ENCODE results near the gene CACNA1D.

The CACNA1D gene

GRCh38 chr3:53764026-53764775 lies 269.8 kb downstream of the CACNA1D start:
- no peak for DNase-seq

- no peak for DNase-seq
Observed at GRCh38 chr3:53765753-53766152, 271.3 kb downstream of the CACNA1D start.

GRCh38 chr3:53766706-53767105 lies 272.3 kb downstream of the CACNA1D start:
- DNase-seq = no peak

DNA sequence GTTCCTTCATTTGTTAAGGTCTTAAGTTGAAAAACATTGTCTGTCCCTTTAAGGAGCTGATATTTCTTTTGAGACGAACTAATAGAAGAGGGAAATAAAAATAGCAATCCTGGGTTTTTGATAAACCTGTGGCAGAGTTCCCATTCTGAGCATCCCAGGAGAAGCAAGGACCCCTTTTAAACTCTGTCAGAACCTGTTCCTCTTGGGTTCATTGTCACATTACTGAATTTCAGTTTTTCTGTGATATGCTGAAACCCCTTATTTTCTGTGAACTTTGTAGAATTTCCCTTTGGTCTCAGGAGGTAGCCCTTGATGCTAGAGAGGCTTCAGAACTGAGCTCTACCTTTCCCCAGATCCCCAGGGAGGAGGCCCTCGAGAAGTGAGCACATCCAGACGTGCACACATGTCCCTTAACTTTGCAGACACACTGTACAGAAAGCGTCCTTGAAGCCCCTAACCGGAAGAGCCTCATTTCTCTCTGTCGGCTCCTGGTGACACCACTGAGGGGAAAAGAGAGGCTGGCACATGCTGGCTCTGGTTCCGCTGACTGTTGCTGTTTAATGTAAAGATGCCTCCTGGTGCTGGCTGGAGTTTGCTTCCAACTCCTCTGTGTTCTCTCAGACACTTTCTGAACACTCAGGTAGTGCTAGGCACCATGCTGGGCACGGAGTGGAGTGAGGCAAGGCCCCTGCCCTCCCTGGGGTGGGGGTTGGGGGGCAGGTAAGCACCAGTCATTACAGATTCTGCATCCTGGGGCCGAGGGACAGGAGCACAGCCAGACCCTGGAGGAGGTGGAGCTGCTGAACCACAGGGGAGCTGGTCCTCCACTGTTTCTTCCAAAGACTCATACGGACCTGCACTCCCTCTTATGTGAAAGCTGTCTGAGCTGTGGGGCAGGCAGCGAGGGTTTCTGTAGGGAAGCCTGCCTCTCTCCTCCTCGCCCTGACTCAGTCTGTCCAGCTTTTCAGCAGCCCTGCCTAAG lies 274.4 kb downstream of the CACNA1D start:
- DNase-seq = no peak

GRCh38 chr3:53772562-53772961 lies 278.2 kb downstream of the CACNA1D start:
- DNase-seq = no peak

DNA sequence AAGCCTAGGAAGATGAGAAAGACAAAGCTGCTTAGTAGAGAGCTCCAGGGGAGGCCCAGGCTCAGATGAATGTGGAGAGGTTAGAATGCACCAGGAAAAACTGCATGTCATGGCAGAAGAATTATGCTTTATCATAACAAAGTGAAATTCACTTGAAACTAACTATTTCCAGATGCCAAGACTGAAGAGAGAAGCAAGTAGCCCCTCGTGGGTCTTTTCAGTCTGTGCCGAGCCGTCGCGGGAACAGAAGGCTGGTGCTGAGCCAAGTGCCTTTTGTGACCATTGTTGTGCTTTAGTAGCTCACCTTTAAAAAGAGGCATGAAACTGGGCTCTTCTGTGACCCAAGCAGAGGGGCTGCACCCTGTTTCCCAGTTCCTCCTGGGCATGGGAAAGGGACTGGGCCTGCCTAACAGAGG lies 278.6 kb downstream of the CACNA1D start:
- DNase-seq = no peak

DNA sequence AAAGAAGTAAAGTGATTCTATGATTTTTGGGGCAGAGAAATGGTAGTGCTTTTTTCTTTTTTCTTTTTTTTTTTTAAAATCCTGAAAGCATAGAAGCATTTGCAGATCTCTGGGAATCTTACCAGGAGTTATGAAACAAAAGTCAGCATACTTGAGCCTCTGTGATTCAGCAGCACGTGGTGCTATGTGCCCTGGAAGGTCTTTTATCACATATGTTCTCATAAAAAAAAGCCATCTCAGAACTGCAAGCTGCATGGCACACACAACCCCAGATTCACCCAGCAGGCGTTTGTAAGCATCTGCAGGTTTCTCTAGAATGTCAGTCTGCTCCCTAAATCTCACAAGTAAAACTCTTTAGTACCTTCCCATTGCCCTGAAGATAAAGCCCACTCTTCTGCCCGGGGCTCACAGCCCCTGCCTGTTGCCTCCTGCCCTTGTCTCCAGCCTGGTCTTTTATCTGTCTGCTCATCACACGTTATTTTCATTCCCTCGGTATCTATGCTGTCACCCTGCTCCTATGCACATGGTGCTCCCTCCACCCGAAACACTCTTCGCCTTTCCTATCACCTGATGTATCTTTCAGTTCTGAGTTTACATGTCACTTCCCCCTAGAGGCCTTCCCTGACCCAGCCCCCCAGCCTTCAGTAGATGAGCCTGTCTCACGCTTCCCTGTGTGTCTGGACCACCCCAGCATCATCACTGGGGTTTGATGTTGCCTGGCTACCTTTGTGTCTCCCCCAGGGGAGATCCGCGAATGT lies 279.4 kb downstream of the CACNA1D start:
- DNase-seq = no peak

GRCh38 chr3:53774414-53774813 lies 280.0 kb downstream of the CACNA1D start:
- no peak for DNase-seq

DNA sequence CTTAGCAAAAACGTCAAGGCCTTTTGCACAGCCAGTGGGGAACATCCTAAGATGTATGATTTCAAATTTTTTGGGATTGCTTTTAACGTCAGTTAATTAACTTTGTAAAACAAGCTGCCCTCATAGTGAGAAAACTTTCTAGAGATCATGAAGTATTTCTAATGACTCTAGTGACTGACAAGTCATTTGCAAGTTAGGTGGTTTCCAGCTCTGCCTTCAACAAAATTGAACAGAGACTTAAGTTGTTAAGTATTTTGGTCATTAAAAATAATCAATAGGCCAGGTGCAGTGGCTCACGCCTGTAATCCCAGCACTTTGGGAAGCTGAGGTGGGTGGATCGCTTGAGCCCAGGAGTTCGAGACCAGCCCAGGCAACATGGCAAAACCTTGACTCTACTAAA lies 280.6 kb downstream of the CACNA1D start:
- no peak for DNase-seq

- no peak for DNase-seq
Observed at GRCh38 chr3:53775834-53776251, 281.4 kb downstream of the CACNA1D start.

DNA sequence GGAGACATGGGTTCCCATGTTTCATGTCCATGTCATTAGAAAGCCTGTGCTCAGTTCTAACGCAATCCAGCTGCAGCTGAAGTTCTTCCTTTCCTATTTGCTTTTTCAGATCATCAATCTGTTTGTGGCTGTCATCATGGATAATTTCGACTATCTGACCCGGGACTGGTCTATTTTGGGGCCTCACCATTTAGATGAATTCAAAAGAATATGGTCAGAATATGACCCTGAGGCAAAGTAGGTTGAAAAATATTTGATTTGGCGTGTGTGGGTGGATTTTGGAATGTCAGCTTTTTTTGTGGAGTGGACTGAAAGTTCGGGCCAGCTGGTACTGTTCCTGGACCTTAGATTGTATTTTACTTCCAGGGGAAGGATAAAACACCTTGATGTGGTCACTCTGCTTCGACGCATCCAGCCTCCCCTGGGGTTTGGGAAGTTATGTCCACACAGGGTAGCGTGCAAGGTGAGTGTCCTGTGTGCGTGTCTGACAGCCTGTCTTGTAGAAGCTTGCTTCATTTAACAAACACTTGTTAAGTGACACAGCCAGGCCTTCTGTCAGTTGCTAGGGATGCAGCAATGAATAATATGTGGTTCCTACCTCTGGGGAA lies 282.2 kb downstream of the CACNA1D start:
- DNase-seq = no peak

DNA sequence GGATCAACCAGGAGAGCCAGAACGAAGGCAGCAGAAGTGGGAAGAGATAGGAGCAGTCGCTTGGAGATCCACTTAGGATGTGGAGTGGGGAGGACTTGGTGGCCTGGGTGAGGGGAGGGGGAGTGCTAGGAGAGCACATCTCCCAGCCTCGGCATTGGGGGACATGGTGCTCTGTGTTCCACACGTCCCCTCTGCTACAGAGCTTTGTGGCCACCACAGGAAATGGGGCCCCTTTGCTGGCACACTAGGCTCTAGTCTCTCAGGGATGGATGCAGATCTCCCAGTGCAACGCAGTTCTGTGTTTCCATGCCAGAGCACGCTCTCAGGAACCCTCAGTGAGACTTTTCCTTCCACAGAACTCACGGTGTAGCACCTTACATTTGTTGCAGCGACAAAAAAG lies 283.1 kb downstream of the CACNA1D start:
- no peak for DNase-seq

GRCh38 chr3:53778153-53778552 lies 283.7 kb downstream of the CACNA1D start:
- no peak for DNase-seq

- DNase-seq = no peak
Observed at GRCh38 chr3:53780171-53780570, 285.8 kb downstream of the CACNA1D start.

GRCh38 chr3:53780806-53781205 lies 286.4 kb downstream of the CACNA1D start:
- DNase-seq = no peak

GRCh38 chr3:53787016-53787415 lies 292.6 kb downstream of the CACNA1D start:
- DNase-seq = no peak

DNA sequence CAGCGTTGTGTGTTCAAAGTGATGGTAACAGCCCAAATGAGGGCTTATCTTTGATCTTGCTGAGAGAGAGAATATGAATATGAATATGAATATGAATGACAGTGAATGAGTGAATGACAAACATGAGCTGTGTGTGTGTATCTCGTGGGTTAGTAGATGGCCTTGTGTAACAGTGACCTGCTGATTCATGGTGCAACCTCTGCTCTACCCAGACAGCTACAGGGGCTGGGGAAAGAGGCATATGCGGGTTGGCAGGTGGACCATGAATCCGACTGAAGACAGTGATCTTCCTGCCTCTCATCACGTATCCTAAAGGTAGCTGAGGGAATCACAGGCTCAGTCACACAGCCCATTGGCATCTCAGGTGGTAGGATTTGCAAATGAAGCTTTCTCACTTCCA lies 293.6 kb downstream of the CACNA1D start:
- DNase-seq = no peak

GRCh38 chr3:53789459-53789858 lies 295.0 kb downstream of the CACNA1D start:
- no peak for DNase-seq

- DNase-seq = no peak
Observed at GRCh38 chr3:53790470-53790869, 296.1 kb downstream of the CACNA1D start.

- no peak for DNase-seq
Observed at GRCh38 chr3:53791317-53791716, 296.9 kb downstream of the CACNA1D start.

DNA sequence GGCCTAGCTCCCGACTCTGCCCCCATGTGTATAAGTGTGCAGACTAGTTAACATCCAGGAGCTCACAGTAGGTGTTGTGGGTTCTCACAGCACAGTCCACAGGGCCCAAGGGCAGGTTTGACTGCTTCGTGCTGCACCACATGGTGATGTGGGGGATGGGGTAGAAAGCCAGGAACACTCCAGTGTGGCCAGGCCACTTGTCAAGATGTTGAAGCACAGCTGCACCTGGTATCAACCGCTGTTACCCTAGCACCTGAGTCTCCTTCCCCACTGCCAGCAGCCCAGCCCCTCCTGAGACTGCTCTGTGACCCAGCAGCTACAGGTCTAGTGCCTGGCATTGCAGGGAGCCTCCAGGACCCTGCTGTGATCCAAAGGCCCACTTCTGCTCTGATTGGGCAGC lies 298.5 kb downstream of the CACNA1D start:
- no peak for DNase-seq

- no peak for DNase-seq
Observed at GRCh38 chr3:53794597-53794996, 300.2 kb downstream of the CACNA1D start.

- no peak for DNase-seq
Observed at GRCh38 chr3:53795176-53795575, 300.8 kb downstream of the CACNA1D start.
